ENCODE measurements around the gene RAB10.
"Not testable (repeated sequence)": the region's sequence is repeated elsewhere in the genome, so short reads cannot be mapped to it uniquely, and the experiment has no call there.

RAB10 gene

GRCh38 chr2:26033818-26034636 lies at the start of gene RAB10:
RAB10 (plus strand) TSS chr2:26034084; CDS start chr2:26034609, 525 bp downstream.
- DNase-seq = peak; percentile 97

- DNase-seq = no peak
These were observed 45.8 kb upstream of the RAB10 start for GRCh38 chr2:25988134-25988533.

DNA sequence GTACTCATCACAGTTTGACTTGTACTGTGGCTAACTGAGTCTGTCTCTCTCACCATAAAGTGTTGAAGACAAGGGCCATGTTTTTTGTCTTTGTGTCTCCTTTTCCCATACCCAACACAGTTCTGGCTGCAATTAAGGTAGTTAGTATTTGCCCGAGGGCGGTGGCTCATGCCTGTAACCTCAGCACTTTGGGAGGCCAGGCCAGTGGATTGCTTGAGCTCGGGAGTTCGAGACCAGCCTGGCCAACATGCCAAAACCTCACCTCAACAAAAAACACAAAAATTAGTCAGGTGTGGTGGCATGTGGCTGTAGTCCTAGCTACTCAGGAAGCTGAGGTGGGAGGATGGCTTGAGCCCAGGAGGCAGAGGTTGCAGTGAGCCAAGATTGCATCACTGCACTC lies 44.7 kb upstream of the RAB10 start:
- no peak for DNase-seq

GRCh38 chr2:25991965-25992364 lies 41.9 kb upstream of the RAB10 start:
- DNase-seq = no peak

- DNase-seq = no peak
These were observed 41.3 kb upstream of the RAB10 start for GRCh38 chr2:25992556-25992955.

- no peak for DNase-seq
These were observed 40.8 kb upstream of the RAB10 start for GRCh38 chr2:25993049-25993448.

GRCh38 chr2:25994509-25994908 lies 39.4 kb upstream of the RAB10 start:
- no peak for DNase-seq

- no peak for DNase-seq
These were observed 37.0 kb upstream of the RAB10 start for GRCh38 chr2:25996844-25997243.

- DNase-seq = not testable (repeated sequence)
These were observed 35.0 kb upstream of the RAB10 start for GRCh38 chr2:25998816-25999383.

DNA sequence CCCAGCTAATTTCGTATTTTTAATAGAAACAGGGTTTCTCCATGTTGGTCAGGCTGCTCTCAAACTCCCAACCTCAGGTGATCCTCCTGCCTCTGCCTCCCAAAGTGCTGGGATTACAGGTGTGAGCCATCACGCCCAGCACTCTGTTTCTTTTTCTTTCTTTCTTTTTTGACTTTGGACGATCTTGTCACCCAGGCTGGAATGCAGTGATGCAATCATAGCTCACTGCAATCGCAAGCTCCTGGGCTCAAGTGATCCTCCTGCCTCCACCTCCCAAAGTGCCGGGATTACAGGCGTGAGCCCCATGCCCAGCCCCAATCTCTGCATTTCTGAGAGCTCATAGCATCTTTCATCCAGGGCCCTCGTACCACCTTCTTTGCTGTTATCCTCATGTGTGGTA lies 34.5 kb upstream of the RAB10 start:
- not testable (repeated sequence) for DNase-seq

GRCh38 chr2:26000561-26001082 lies 33.3 kb upstream of the RAB10 start:
- DNase-seq = no peak

GRCh38 chr2:26001743-26002351 lies 32.0 kb upstream of the RAB10 start:
- DNase-seq = no peak

DNA sequence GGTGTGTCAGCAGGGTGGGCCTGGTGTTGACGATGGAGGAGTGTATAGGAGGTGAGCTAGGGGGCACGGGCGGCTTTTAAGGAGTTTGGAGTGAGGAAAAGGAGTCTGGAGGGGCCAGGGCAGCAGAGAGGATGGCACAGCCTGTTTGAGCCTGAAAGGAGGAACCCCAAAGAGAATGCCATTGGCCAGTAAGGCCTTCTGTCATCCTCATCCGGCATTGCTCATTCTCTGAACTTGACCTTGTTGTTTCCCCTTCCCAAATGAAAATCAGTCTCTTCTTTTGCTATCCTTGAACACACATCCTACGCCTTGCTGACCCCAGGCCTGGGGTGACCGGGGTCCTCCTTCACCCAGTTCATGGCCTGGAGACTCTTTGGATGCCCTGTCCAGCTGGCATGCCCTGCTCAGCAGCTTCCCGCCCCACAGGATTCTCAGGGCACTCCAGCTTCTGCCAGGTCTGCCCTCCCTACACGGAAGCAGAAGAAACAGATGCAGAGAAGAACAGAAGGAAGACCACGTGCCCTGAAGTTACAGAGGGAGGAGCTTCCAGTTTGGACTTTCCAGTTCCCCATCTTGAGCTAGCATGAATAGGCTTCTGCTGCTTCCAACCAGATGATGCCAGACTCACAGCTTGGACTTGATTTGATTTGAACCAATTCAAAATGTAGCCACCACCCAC lies 31.1 kb upstream of the RAB10 start:
- no peak for DNase-seq

DNA sequence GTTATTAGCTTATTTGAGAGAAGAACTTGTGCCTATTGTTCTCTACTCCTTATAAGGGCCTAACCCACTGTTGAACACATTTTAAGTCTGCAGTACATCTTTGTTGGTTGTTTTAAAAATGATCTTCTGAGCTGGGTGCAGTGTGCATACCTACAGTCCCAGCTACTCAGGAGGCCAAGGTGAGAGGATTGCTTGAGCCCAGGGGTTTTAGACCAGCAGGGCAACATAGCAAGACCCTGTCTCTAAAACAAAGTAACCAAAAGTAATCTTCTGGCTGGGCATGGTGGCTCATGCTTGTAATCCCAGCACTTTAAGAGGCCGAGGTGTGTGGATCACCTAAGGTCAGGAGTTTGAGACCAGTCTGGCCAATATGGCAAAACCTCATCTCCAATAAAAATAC lies 25.8 kb upstream of the RAB10 start:
- DNase-seq = no peak

- no peak for DNase-seq
These were observed 24.9 kb upstream of the RAB10 start for GRCh38 chr2:26008851-26009566.

GRCh38 chr2:26009567-26009963 lies 24.3 kb upstream of the RAB10 start:
- no peak for DNase-seq

GRCh38 chr2:26010943-26011342 lies 22.9 kb upstream of the RAB10 start:
- no peak for DNase-seq

- no peak for DNase-seq
These were observed 22.3 kb upstream of the RAB10 start for GRCh38 chr2:26011609-26011989.

GRCh38 chr2:26011990-26012856 lies 21.7 kb upstream of the RAB10 start:
- no peak for DNase-seq

- no peak for DNase-seq
These were observed 20.2 kb upstream of the RAB10 start for GRCh38 chr2:26013668-26014067.

GRCh38 chr2:26016012-26016705 lies 17.7 kb upstream of the RAB10 start:
- no peak for DNase-seq

Measured in NCI-H1417 treated with DMSO at 0.1 percent for 48 hours (cell line).